Midbrain (tissue), 1 donor: ENCODE data around the gene ME1.
"Not testable (repeated sequence)": the region's sequence is repeated elsewhere in the genome, so short reads cannot be mapped to it uniquely, and the experiment has no call there.

Experiments
- DNase-seq: peaks from one replicate; lab custom pipeline; 2025; lab: John Stamatoyannopoulos, UW

The ME1 gene

DNA sequence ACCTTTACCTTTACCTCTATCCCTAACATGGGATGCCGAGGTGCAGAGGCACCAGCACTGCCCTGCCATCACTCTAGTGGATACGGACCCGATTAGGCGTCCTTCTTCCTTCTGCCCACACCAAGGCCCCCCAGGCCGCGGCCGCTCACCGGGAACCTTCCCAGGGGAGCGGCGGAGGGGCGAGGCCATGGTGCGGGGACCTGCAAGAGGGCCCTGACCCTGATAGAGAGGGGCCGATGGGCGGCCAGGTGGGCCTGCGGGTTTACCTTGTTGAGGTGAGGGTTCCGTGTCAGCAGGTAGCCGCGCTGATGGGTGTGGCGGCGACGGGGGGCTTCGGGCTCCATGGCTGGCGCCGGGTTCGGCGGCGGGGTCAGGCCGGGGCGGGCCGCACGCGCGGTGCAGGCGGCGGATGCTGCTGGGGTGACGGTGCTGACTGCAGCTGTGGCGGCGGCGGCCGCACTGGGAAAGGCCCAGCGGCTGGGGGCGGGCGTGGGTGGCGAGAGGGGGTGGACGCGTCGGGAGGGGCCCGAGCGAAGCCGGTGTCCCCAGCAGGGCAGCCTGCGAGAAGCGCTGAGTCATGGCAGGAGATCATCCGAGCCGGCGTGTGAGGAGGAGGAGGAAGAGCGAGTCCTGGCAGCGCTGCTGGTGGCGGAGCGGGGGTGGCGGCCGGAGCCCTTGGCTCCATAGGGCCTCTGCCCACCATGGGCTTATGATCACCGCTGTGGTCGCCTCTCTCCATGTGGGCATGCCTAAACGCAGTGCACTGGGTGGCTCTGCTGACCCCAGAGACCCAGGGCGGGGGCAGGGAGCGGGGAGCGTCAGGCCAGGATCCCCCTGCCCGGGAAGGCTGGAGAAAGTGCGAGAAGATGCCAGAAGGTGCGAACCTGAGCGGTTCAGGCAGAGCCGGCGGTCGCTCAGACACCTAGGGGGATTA is at the start of gene ME1:
Gene ME1 (minus strand): TSS at position 441 of the 934 bp plus-strand sequence. CDS start 97 bp downstream, at position 344.
- DNase-seq = peak; percentile 62

DNA sequence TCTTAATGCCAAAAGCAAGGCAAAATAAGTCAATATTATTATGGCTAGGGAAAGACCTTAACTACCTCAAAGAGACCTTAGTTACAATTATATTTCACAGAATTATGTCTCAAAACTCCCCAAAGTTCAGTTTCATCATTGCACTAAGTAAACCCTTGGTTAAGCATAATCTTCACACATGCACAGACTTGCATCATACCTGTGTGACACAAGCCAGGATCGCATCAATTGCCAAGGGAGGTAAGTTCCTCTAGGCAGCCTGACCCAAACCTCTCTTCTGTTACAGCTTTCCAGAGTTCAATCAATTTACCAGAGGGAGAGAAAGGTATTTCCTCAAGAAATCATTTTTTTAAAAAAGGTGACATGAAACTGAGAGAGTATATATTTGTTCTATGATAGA is 49.6 kb upstream of the ME1 start:
- DNase-seq = no peak

DNA sequence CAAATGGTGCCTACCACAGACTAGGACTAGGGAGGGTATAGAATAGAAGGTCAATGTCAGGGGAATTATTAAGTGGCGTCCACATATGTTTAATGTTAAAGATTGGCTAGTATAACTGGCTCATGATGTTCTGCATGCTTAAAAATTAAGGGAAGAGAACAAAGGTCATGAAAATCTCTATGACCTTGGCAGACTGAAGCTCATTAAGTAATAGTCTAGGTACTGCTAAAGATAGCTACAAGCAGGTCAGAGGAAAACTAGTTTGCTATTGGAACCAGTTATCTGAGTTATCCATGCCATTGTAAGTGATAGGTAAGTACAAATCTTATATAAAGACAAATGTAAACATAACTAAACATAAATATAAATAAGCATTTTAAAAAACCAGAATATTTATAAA is 48.5 kb upstream of the ME1 start:
- DNase-seq = no peak

DNA sequence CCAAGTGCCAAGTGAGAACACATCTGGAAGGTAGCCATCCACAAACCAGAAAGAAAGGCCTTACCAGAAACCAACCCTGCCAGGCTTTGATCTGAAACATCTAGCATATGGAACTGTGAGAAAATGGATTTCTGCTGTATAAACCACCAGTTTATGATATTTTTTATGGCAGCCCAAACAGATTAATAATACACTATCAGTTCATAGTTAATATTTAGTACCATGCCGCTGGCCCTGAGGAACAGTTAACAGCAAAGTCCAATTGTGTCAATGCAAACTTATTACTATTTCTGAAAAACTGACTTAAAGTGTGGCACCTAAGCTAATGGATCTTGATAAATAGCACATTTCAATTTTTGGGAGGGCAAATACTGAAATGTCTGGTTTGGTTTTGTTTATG is 46.1 kb upstream of the ME1 start:
- DNase-seq = no peak

DNA sequence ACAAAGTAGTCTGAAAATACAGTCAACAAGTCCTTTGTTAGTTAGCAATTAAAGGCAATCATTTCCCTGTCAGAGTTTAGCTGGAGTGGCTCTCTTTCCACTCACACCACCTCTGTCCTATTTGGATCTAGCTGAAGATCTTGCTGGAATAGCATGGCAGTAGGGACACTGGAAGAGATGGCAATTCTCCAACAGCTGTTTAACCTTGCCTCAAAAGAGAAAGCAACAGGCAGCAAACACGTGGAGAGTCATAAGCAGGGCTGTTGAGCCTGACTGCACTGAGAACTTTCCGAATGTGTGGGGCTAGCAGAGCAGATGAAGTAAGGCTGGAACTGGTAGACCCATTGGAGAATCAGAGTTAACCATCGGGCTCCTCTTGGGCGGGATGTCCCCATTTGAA is 43.5 kb upstream of the ME1 start:
- peak; percentile 19 for DNase-seq

DNA sequence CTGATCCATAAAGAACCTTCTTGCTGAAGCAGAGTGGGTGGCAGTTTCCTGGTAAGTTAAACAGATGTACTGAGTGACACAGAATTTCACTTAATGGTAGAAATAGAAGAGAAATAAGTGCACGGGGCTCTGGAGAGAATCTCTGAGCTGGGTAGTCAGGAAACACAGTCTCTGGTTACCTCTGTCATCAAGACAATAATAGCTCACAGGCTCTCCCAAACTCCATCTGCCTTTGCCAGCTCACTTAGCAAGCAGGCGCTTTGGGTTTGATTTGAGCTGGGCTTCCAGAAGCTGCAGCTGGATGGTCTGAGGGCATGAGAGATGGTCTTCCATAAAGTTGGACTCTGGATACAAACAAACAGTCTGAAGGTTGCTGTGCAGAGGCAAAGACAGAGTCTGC is 41.9 kb upstream of the ME1 start:
- DNase-seq = no peak

DNA sequence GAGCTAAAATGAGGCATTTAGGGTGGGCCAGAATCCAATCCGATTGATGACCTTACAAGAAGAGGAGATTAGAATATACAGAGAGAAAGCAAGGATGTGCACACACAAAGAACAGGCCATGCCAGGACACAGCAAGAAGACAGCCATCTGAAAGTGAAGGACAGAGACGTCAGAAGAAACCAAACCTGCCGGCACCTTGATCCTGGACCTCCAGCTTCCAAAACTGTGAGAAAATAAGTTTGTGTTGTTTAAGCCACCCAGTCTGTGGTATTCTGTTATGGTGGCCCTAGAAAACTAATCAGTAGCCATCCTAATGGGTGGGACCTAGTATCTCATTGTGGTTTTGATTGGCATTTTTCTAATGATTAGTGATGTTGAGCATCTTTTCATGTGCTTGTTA is 39.7 kb upstream of the ME1 start:
- DNase-seq = no peak

DNA sequence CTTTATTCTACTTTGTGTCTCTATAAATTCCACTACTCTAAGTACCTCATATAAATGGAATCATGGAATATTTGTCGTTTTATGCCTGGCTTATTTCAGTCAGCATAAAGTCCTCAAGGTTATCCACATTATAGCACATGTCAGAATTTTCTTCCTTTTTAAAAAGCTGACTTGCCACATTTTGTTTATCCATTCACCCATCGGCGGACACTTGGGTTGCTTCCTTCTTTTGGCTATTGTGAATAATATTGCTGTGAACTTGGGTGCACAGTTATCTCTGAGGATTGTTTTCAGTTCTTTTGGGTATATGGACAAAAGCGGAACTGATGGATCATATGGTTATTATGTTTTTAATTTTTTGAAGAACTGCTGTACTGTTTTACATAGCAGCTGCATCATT is 39.1 kb upstream of the ME1 start:
- DNase-seq = no peak

DNA sequence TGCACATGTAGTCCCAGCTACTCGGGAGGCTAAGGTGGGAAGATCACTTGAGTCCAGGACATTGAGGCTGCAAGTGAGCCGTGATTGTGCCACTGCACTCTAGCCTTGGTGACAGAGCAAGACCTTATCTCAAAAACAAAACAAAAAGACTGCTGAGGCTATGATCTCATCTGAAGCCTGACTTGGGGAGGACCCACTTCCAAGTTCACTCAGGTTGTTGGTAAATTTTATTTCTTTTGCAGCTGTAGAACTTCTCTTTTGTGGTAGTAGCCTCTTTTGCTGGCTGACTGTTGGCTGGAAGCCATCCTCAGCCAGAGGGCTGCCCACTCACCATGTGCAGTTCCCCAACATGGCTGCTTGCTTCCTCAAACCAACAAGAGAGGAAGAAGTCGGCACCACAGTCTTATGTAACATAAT is 36.8 kb upstream of the ME1 start:
- DNase-seq = peak; percentile 57

DNA sequence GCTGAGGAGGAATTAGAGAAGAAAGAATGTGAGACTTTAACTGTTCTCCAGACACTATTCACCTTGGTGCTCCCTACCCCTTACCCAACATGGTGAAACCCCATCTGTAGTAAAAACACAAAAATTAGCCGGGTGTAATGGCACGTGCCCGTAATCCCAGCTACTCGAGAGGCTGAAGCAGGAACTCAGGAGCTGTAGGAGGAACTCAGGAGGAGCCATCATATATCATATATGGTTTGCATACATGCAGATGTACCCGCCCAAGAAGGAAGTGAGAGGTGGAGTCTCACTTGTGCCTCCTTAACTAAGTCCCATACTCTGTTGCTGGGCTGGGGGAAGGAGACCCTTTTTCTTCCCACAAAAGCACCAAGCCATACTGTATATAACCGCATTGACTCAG is 35.5 kb upstream of the ME1 start:
- DNase-seq = no peak

DNA sequence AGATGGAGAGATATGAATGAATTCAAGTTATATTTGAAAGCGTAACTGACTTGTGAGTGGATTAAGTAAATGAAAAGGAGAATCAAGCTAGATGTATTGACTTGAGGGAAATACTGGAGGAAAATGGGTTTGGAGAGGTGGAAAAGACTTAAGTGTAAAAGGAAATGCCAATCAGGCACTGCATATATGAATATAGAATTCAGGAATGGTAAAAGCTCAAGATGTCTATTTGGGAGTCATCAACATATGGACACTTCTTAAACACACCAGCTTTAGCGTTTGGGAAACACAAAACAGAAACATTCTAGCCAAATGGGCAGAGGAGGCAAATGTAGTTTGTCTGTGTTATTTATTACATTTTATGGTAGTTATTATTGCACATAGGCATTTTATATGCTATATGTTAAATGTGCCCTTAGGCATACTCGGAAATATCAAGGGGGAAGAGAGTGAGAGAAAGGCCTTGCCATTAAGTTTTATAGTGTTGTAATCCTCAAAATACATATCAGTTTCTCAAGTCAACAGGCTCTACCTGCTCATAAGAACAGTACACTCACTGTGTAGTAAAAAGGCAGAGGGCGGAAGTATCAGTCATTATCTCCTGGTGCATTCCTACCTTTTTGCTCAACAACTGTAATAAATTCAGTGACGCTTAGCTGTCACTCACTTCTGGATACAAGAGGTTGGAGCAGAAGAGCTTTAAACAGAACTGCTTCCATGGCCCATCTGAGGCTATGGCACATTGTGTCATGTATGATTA is 33.7 kb upstream of the ME1 start:
- no peak for DNase-seq

DNA sequence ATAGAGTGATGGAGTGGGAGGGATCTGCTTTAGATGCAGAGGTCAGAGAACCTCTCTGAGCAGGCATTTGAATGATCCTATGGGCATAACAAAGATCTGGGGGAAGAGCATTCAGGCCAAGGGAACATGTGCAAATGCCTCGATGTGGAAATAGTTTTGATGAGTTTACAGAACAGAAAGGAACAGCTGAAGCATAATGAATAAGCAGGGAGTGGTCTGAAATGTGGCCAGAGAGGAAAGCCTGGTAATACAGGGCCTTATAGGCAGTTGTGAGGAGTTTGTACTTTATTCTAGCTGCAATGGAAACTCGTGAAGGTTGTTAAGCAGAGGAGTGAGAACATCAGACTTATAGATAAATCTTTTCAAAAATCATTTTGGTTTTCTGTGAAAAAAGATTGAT is 33.0 kb upstream of the ME1 start:
- DNase-seq = no peak

DNA sequence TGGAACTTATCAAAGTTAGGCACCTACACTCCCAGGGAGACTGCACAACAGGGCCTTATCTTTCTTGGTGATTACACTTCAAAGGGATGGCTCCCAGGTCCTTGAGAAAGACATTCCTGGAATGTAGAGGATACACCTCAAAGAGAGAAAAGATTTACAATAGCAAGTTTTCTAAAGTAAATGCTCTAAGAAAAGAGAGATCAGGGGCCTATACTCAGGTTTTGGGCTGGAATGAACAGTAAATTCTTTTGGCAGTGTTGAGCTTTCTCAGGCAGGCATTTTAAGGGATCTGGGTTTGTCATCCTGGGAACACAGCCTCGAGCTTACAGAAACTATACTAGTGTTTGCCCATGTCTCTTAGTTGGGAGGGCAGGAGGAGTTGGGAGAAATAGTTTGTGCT is 31.7 kb upstream of the ME1 start:
- DNase-seq = no peak

DNA sequence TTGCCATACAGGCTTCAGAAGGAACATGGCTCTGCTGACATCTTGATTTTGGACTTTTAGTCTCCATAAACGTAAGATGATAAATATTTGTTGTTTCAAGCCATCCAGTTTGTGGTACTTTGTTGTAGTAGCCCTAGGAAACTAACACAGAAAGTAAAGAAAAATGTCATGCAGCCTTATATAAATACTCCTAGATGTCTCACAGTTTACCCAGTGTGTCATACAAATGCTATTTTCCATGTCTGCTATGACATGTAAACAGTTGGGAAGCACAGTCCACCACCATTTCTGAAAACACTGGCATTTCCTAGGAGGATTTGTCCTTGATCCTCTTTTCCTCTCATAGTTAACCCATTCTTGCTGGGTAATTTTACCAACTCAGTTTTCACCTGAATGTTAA is 30.6 kb upstream of the ME1 start:
- no peak for DNase-seq

DNA sequence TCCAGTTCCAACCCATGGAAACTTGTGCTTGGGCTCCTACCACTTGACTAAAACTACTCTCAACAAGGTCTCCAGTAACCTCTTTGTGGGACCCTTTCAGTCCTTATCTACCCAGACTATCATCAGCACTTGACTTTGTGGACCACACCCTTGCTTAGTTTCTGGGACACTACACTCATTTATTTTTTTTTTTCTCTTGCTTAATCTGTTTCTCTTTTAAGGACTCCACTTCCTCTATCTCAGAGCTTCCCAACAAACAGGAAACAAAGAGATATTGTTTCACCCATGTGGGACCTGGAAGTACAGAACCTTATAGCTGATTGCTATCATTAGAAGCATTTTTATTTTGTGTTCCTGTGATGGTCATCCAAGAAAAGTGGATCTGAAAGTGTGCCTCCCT is 28.8 kb upstream of the ME1 start:
- DNase-seq = no peak

DNA sequence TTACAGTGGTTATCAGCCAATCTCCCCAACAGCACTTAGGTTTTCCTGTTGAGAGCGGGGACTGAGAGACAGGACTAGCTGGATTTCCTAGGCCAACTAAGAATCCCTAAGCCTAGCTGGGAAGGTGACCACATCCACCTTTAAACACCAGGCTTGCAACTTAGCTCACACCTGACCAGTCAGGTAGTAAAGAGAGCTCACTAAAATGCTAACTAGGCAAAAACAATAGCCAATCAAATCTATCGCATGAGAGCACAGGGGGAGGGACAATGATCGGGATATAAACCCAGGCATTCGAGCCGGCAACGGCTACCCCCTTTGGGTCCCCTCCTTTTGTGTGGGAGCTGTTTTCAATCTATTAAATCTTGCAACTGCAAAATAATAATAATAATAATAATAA is 19.2 kb upstream of the ME1 start:
- not testable (repeated sequence) for DNase-seq

DNA sequence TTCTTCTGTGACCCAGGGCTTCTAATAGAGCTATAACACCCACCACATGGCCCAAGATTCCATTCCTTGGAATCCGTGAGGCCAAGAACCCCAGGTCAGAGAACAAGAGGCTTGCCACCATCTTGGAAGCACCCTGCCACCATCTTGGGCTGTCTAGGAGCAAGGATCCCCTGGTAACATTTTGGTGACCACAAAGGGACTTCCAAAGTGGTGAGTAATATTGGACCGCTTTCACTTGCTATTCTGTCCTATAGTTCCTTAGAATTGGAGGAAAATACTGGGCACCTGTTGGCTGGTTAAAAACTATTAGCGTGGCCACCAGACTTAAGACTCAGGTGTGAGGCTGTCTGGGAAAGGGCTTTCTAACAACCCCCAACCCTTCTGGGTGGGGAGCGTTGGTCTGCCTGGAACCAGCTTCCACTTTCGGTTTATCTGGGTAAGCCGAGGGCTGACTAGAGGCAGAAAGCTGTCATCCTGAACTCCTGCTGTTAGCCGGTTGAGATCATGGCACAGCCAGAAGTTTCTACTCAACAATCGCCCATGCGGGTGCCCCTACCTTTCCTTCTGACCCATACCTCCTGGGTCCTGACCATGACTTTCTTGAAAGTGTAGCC is 13.3 kb upstream of the ME1 start:
- not testable (repeated sequence) for DNase-seq

DNA sequence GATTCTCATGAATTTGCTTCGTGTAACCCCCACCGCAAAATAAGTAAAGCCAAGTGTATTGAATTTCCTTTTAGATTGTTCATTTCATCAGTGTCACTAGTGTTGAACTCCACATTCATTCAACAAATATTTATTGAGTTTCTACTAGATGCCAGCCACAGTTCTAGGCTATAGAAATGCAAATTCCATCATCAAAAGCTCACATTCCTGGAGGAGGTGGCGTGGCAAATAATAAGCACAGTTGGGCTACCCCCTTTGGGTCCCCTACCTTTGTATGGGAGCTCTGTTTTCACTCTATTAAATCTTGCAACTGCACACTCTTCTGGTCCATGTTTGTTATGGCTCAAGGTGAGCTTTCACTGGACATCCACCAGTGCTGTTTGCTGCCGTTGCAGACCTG is 12.7 kb upstream of the ME1 start:
- no peak for DNase-seq

DNA sequence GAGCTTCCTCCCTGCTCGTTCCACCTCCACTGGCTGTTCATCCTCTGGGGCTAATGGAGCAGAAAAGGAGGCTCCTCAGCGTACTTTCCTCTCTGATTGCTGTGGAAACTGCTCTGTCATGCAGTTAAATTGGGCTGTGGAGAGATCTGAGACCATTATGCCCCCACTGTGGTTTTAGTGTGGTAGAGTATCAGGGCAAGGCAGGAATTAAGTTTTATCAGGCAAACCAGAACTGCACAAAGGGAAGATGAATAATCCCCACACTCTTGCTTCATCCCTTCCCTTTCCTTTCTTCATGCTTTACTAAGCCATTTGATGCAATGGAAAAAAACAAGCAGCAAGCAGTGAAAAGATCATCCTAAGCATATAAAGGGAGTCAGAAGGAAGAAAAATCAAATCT is 11.9 kb upstream of the ME1 start:
- no peak for DNase-seq

DNA sequence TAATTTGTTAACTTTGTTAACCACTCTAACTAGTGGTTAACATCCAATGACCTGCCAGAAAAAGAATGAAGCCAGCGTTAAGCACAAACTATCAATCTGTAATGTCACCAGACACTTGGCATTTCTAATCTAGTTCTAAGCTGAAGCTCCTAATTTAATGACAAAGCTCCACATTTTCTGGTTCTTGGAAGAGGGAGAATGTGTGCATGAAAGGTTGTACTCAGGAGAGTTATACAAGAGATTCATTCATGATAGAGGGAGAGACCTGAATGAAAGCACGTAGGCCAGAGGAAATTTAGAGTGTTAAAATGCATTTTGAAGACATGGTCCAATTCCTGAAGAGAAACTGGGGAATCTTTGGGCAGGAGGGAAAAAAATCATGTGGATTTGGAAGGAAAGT is 8.3 kb upstream of the ME1 start:
- no peak for DNase-seq

DNA sequence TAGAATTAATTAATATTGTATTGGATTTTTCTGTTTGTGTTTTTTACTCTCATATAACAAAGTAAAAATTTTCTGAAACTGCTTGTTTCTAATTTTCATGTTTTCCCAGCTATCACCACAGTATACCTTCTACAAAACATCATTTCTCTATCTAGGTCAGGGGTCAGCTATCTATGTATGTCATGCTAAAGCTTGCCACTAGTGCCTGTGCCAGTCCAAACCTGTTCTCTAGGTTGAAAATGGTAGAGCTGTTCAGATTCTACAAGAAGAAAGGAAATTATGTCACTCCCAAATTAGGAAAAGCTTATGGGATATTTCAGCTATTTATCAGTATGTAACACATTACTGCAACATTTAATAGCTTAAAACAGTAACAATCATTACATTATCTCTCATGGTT is 5.8 kb upstream of the ME1 start:
- no peak for DNase-seq

DNA sequence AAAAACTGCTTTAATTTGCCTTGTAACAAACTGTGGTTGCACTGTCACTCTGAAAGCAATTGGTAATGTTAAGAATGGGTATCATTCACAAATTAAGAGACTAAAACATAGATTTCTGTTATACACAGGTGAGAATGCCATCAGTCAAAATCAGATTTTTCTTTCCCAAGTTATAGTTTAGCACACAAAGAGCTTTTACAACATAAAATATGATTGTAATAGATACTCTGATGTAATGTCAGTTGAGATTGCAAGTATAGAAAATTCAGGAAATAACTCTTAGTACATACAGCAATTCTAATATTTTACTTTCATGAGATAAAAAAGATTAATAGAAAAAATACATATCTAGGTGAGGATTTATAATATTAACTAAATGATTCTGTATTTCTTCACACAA is 2.3 kb upstream of the ME1 start:
- no peak for DNase-seq

DNA sequence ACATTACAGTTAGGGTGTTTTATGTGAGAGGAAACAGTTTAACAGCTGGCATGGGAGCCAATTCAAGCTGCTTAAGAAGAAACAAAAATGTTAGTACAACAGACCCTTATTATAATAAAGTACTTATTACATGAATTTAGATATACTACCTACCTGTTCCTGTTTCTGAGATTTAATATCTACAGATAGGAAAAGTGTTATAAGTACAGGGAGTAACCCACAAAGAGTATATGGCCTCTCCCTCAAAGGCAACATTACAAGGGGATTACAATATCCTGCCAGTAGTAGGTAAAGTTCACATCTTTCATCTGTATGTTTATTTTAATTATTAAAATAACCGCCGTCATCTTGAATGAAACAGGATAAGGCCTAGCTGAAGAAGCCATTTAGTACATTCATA is 1.8 kb upstream of the ME1 start:
- DNase-seq = no peak
